Measurements from ENCODE around the gene KAZALD1. TPM values are rescaled to one million over a fixed set of nuclear protein-coding genes. Genes with fewer than 3 reads are reported as not detected.

The KAZALD1 gene
- total RNA-seq, 1 experiment from 2014 or later: 16.0 TPM

DNA sequence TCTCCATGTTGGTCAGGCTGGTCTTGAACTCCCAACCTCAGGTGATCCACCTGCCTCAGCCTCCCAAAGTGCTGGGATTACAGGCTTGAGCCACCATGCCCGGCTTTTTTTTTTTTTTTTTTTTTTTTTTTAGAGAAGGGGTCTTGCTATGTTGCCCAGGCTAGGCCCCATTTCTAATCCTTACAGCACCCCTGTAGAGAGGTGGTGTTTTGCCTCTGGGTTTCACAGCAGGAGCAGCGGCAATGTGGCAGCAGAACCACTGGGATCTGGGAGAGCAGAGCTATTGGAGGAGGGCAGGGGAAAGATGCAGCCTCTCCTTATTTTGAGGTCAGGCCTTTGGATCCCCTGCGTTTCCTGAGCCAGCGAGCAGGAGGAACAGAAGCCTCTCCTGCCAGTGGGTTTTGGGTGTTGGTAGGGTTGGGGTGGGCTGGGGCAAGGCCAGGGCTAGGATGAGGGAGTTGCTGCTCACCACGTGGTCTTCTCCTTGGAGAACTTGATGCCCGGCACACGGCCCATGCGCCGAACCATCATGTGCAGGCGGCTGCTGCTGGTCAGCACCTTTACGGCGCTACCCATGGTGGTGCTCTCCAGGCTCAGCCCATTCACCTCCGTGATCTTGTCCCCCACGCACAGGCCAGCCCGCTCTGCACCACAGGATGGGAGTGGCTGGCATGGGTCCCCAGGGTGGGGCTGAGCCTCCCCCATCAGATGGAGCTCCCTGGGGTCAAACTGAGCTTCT is 38.7 kb upstream of the KAZALD1 start (continued):
- TF ChIP-seq, protein P1, sequence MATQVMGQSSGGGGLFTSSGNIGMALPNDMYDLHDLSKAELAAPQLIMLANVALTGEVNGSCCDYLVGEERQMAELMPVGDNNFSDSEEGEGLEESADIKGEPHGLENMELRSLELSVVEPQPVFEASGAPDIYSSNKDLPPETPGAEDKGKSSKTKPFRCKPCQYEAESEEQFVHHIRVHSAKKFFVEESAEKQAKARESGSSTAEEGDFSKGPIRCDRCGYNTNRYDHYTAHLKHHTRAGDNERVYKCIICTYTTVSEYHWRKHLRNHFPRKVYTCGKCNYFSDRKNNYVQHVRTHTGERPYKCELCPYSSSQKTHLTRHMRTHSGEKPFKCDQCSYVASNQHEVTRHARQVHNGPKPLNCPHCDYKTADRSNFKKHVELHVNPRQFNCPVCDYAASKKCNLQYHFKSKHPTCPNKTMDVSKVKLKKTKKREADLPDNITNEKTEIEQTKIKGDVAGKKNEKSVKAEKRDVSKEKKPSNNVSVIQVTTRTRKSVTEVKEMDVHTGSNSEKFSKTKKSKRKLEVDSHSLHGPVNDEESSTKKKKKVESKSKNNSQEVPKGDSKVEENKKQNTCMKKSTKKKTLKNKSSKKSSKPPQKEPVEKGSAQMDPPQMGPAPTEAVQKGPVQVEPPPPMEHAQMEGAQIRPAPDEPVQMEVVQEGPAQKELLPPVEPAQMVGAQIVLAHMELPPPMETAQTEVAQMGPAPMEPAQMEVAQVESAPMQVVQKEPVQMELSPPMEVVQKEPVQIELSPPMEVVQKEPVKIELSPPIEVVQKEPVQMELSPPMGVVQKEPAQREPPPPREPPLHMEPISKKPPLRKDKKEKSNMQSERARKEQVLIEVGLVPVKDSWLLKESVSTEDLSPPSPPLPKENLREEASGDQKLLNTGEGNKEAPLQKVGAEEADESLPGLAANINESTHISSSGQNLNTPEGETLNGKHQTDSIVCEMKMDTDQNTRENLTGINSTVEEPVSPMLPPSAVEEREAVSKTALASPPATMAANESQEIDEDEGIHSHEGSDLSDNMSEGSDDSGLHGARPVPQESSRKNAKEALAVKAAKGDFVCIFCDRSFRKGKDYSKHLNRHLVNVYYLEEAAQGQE (IDR thresholded peaks at IDR 0.05; ENCODE audit: low read depth): no peak

- H3K4me2 ChIP-seq (ENCODE audit: low read length): no peak overlapping the region
- TF ChIP-seq ZBTB33 (IDR thresholded peaks at IDR 0.05; ENCODE audit: extremely low read depth, insufficient replicate concordance, low read length): no peak
- no peak for TF ChIP-seq YY1 (IDR thresholded peaks at IDR 0.05; ENCODE audit: extremely low read depth, insufficient replicate concordance, low read depth, low read length)
- no peak for TF ChIP-seq SP1 (IDR thresholded peaks at IDR 0.05; ENCODE audit: low read depth)
- no peak for TF ChIP-seq EZH2 (IDR thresholded peaks at IDR 0.05)
- no peak for TF ChIP-seq ATF3 (IDR thresholded peaks at IDR 0.05)
- TF ChIP-seq MAX (IDR thresholded peaks at IDR 0.05): no peak
- TF ChIP-seq, protein P1 (IDR thresholded peaks at IDR 0.05; ENCODE audit: low read depth): no peak
- no peak for TF ChIP-seq CBX3 (IDR thresholded peaks at IDR 0.05; ENCODE audit: low read depth)
- TF ChIP-seq JUND (IDR thresholded peaks at IDR 0.05): no peak
These were observed 34.6 kb upstream of the KAZALD1 start for GRCh38 chr10:101027106-101027720.

More at GRCh38 chr10:101027106-101027720, 34.6 kb upstream of the KAZALD1 start:
- RAD21 ChIA-PET (ENCODE audit: low non-redundant PET in 1 of 2, low total read pairs in 2 of 2, uncharacterized antibody in 2 of 2, unreplicated experiment in 2 of 2): no interaction called here
- CTCF ChIA-PET: interaction anchor here (0.7 to 1.8 kb wide), 7 partner anchors 9 to 68 kb away, joined by 3 to 11 read pairs (median 5); no protein-coding TSS in a partner anchor
- no TSS peak for BruUV-seq (replicated peaks)
- no peaks in the 10 kb centered on the region for H3K9me3 ChIP-seq (ENCODE audit: control insufficient read depth in 1 of 2, insufficient read depth in 1 of 2, low read depth in 1 of 2, low read length in 2 of 2)
- no peaks in the 10 kb centered on the region for H3K9me2 ChIP-seq (ENCODE audit: insufficient read depth)
- ATAC-seq: no peak
- intact Hi-C loops (cut with micrococcal nuclease): no loop called here
- no peaks in the 10 kb centered on the region; the same call in 1 of the 2 replicates for H3K79me2 ChIP-seq (ENCODE audit: insufficient read depth, low read length)
- H2AFZ ChIP-seq (ENCODE audit: low read depth, low read length, poor library complexity, severe bottlenecking): no peak overlapping the region
- peaks cover 22 to 40% of the 10 kb centered on the region in 2 experiments for H3K4me1 ChIP-seq (ENCODE audit: control insufficient read depth in 1 of 2, insufficient read depth in 2 of 2, low read length in 2 of 2)
- POLR2A ChIA-PET: interaction anchor here (0.6 to 0.8 kb wide), 2 partner anchors 9 to 908 kb away, joined by 3 read pairs; no protein-coding TSS in a partner anchor
- no peak overlapping the region for H3K4me3 ChIP-seq (replicated peaks in 1 of 2; ENCODE audit: low read depth in 1 of 2, low read length in 2 of 2)
- DNase-seq (ENCODE audit: low read depth, low spot score): no peak
- H3K9ac ChIP-seq (ENCODE audit: low read length): no peak overlapping the region
- no peak overlapping the region for H3K27ac ChIP-seq (ENCODE audit: low read depth, low read length)
- no peaks in the 10 kb centered on the region for H3K36me3 ChIP-seq (ENCODE audit: control insufficient read depth in 1 of 2, insufficient read depth in 2 of 2, low read length in 2 of 2)
- no peaks in the 10 kb centered on the region for H4K20me1 ChIP-seq (ENCODE audit: insufficient read depth)
- no peaks in the 10 kb centered on the region for H3K27me3 ChIP-seq (ENCODE audit: insufficient read depth, low read length)

Measured in HCT116 (cell line).